ENCODE measurements around the gene TREM1. TPM values are rescaled to one million over a fixed set of nuclear protein-coding genes. Genes with fewer than 3 reads are reported as not detected.

TREM1 gene
- total RNA-seq, 4 donors from 2014 or later = 0.63 to 4.5 (median 1.0) TPM; not detected in 1

GRCh38 chr6:41268478-41268877, 18.0 kb downstream of the TREM1 start:
- intact Hi-C loops (cut with DNase I) = no loop called here
- TF ChIP-seq, protein P1, sequence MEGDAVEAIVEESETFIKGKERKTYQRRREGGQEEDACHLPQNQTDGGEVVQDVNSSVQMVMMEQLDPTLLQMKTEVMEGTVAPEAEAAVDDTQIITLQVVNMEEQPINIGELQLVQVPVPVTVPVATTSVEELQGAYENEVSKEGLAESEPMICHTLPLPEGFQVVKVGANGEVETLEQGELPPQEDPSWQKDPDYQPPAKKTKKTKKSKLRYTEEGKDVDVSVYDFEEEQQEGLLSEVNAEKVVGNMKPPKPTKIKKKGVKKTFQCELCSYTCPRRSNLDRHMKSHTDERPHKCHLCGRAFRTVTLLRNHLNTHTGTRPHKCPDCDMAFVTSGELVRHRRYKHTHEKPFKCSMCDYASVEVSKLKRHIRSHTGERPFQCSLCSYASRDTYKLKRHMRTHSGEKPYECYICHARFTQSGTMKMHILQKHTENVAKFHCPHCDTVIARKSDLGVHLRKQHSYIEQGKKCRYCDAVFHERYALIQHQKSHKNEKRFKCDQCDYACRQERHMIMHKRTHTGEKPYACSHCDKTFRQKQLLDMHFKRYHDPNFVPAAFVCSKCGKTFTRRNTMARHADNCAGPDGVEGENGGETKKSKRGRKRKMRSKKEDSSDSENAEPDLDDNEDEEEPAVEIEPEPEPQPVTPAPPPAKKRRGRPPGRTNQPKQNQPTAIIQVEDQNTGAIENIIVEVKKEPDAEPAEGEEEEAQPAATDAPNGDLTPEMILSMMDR (IDR thresholded peaks at IDR 0.05) = no peak
- TF ChIP-seq POLR2A (IDR thresholded peaks at IDR 0.05) = no peak
- no peaks in the 10 kb centered on the region for H3K36me3 ChIP-seq
- H3K4me3 ChIP-seq (replicated peaks in 1 of 3) = no peak overlapping the region
- no peaks in the 10 kb centered on the region for H3K27me3 ChIP-seq
- DNase-seq = no peak
- no peaks in the 10 kb centered on the region for H3K9me3 ChIP-seq
- H3K4me1 ChIP-seq = no peaks in the 10 kb centered on the region
- no peak overlapping the region for H3K27ac ChIP-seq

DNA sequence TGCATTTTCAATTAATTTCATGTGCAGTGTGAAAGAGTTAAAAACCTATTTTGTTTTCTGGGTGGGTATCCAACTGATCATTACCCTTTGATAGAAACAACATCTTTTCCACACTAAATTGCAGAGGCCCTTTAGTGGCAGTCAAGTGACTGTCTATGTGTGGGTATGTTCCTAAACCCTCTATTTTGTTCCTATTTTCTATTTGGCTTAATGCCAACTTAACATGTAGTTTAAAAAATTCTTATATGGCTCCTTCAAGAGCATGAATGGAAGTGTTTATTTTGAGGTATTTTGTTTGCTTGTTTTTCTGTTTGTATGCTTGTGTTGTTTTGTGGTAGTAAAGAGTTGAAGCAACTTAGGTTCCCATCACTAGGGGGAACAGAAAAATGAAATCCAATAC, 19.9 kb downstream of the TREM1 start:
- Histone ChIP-seq H3K4me3 (replicated peaks in 1 of 3) (no peak overlapping the region), H3K4me1 (no peaks in the 10 kb centered on the region), H3K27me3 (no peaks in the 10 kb centered on the region), H3K9me3 (no peaks in the 10 kb centered on the region), H3K27ac (no peak overlapping the region), H3K36me3 (no peaks in the 10 kb centered on the region)
- no peak for DNase-seq
- no peak for TF ChIP-seq POLR2A (IDR thresholded peaks at IDR 0.05)
- TF ChIP-seq, protein P1 (IDR thresholded peaks at IDR 0.05) = no peak
- intact Hi-C loops (cut with DNase I) = no loop called here

GRCh38 chr6:41263267-41263666, 23.2 kb downstream of the TREM1 start:
- Histone ChIP-seq H3K4me3 (replicated peaks in 1 of 3) (no peak overlapping the region), H3K27ac (no peak overlapping the region), H3K4me1 (no peaks in the 10 kb centered on the region), H3K9me3 (no peaks in the 10 kb centered on the region), H3K36me3 (no peaks in the 10 kb centered on the region), H3K27me3 (no peaks in the 10 kb centered on the region)
- DNase-seq = no peak
- no peak for TF ChIP-seq POLR2A (IDR thresholded peaks at IDR 0.05)
- TF ChIP-seq, protein P1 (IDR thresholded peaks at IDR 0.05) = no peak
- 82 to 100% methylated on average over 1 of the region's 1 CpG for WGBS, 2 donors
- intact Hi-C loops (cut with DNase I) = no loop called here

DNA sequence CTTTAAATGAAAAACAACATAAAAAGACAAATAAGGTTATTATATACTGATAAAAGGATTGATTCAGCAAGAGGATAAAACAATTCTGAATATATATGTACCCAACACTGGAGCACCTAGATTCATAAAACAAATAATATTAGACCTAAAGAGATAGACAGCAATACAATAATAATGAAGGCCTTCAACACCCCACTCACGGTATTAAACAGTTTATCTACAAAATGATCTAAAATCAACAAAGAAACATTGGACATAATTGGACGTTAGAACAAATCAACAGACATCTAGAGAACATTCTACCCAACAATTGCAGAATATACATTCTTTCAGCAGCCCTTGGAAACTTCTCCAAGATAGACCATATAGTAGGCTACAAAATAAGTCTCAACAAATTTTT, 24.1 kb downstream of the TREM1 start:
- Histone ChIP-seq H3K4me3 (replicated peaks in 1 of 3) (no peak overlapping the region), H3K27me3 (no peaks in the 10 kb centered on the region), H3K4me1 (no peaks in the 10 kb centered on the region), H3K27ac (no peak overlapping the region), H3K9me3 (no peaks in the 10 kb centered on the region), H3K36me3 (no peaks in the 10 kb centered on the region)
- TF ChIP-seq, protein P1 (IDR thresholded peaks at IDR 0.05) = no peak
- TF ChIP-seq POLR2A (IDR thresholded peaks at IDR 0.05) = no peak
- WGBS, 2 donors = 66 to 74% methylated on average over 2 of the region's 2 CpGs
- DNase-seq = no peak
- intact Hi-C loops (cut with DNase I) = no loop called here

- no peaks in the 10 kb centered on the region for H3K9me3 ChIP-seq
- 100% methylated on average over 1 of the region's 1 CpG for WGBS, 2 donors
- H3K4me3 ChIP-seq (replicated peaks in 1 of 3) = no peak overlapping the region
- no peaks in the 10 kb centered on the region for H3K36me3 ChIP-seq
- H3K27ac ChIP-seq = no peak overlapping the region
- H3K4me1 ChIP-seq = no peaks in the 10 kb centered on the region
- no peak for DNase-seq
- no peak for TF ChIP-seq POLR2A (IDR thresholded peaks at IDR 0.05)
- TF ChIP-seq, protein P1 (IDR thresholded peaks at IDR 0.05) = no peak
- intact Hi-C loops (cut with DNase I) = no loop called here
- H3K27me3 ChIP-seq = no peaks in the 10 kb centered on the region
Observed at GRCh38 chr6:41258196-41258493, 28.3 kb downstream of the TREM1 start.
